Measurements from ENCODE around the gene MBOAT7. TPM values are rescaled to one million over a fixed set of nuclear protein-coding genes. Genes with fewer than 3 reads are reported as not detected.
"Not testable (repeated sequence)": the region's sequence is repeated elsewhere in the genome, so short reads cannot be mapped to it uniquely, and the experiment has no call there.

MBOAT7 gene
- total RNA-seq, 1 experiment from 2014 or later = 109 TPM

DNA sequence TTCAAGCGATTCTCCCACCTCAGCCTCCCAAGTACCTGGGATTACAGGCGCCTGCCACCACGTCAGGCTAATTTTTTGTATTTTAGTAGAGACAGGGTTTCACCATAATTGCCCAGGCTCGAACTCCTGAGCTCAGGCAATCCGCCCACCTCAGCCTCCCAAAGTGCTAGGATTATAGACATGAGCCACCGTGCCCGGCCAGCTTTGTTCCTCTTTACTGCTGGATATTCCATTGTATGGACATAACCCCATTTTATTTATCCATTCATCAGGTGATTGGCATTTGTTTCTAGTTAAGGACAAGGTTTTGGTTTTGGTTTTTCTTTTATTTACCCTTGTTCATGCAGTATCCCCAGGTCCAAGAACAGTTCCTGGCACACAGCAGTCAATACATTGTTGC lies 7.2 kb upstream of the MBOAT7 start (continued):
- TF ChIP-seq GRHL2 (CRISPR knock-in tag; IDR thresholded peaks at IDR 0.05; ENCODE audit: insufficient replicate concordance, severe bottlenecking) = no peak
- TF ChIP-seq EMX1 (CRISPR knock-in tag; IDR thresholded peaks at IDR 0.05) = no peak
- TF ChIP-seq, protein P1, sequence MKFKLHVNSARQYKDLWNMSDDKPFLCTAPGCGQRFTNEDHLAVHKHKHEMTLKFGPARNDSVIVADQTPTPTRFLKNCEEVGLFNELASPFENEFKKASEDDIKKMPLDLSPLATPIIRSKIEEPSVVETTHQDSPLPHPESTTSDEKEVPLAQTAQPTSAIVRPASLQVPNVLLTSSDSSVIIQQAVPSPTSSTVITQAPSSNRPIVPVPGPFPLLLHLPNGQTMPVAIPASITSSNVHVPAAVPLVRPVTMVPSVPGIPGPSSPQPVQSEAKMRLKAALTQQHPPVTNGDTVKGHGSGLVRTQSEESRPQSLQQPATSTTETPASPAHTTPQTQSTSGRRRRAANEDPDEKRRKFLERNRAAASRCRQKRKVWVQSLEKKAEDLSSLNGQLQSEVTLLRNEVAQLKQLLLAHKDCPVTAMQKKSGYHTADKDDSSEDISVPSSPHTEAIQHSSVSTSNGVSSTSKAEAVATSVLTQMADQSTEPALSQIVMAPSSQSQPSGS (CRISPR knock-in tag; IDR thresholded peaks at IDR 0.05; ENCODE audit: borderline replicate concordance, low read depth) = no peak
- TF ChIP-seq ESRRA (CRISPR knock-in tag; IDR thresholded peaks at IDR 0.05; ENCODE audit: borderline replicate concordance) = no peak
- TF ChIP-seq FOXP1 (CRISPR knock-in tag; IDR thresholded peaks at IDR 0.05; ENCODE audit: borderline replicate concordance) = no peak
- TF ChIP-seq, protein P2, sequence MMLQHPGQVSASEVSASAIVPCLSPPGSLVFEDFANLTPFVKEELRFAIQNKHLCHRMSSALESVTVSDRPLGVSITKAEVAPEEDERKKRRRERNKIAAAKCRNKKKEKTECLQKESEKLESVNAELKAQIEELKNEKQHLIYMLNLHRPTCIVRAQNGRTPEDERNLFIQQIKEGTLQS (CRISPR knock-in tag; conservative IDR thresholded peaks at IDR 0.05) = no peak

DNA sequence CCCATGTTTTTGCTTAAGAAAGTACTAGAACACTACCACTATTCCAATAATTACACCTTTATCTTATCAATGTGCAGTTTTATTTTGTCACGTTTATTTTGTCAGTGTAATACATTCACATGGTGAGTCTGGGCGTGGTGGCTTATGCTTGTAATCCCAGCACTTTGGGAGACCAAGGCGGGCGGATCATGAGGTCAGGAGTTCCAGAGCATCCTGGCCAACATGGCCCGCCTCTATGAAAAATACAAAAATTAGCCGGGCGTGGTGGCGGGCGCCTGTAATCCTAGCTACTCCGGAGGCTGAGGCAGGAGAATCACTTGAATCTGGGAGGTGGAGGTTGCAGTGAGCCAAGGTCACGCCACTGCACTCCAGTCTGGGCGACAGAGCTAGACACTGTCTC lies 5.1 kb upstream of the MBOAT7 start:
- H3K9me3 Mint-ChIP-seq; POLR2A ChIA-PET; H3K27me3 Mint-ChIP-seq (ENCODE audit: low read depth); H3K4me3 Mint-ChIP-seq; CTCF ChIA-PET; ATAC-seq; DNase-seq (ENCODE audit: low spot score); H3K27ac Mint-ChIP-seq: not testable (repeated sequence)
- H3K36me3 Mint-ChIP-seq = peaks cover 32% of the 10 kb centered on the region
- H3K4me1 Mint-ChIP-seq = peaks cover 19% of the 10 kb centered on the region

DNA sequence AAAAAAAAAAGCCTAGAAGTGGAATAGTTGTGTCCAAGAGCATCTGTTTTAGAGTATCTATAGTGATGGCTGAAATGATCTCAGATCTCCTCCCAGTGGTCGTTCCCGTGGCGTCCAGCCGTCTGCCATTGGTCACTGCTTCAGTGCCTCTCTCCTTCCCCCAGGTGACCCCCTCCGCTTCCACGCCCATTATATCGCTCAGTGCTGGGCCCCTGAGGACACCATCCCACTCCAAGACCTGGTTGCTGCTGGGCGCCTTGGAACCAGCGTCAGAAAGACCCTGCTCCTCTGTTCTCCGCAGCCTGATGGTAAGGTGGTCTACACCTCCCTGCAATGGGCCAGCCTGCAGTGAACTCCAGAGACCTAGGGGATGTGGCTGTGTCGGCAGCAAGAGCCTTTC lies 3.6 kb upstream of the MBOAT7 start:
- Mint-ChIP-seq H3K36me3 (peaks cover 32% of the 10 kb centered on the region), H3K9me3 (no peaks in the 10 kb centered on the region), H3K4me1 (peaks cover 20% of the 10 kb centered on the region), H3K27me3 (ENCODE audit: low read depth) (peaks cover 3% of the 10 kb centered on the region; the same call in 1 of the 2 replicates), H3K4me3 (peak overlapping the region; percentile 85), H3K27ac (peak overlapping the region; percentile 60)
- CTCF ChIA-PET = interaction anchor here (0.6 to 2.7 kb wide), 4 partner anchors 16 to 1311 kb away, joined by 3 to 11 read pairs (median 5); partner anchors contain the start of gene TMC4
- POLR2A ChIA-PET = interaction anchor here (2.8 kb wide), 1 partner anchor 16 kb away, joined by 21 read pairs; no protein-coding TSS in a partner anchor
- ATAC-seq (no peak), DNase-seq (ENCODE audit: low spot score) (no peak)
- TF ChIP-seq GABPB1 (CRISPR knock-in tag; IDR thresholded peaks at IDR 0.05) = no peak
- TF ChIP-seq SOX15 (CRISPR knock-in tag; IDR thresholded peaks at IDR 0.05) = no peak
- no peak for TF ChIP-seq ZNF219 (CRISPR knock-in tag; IDR thresholded peaks at IDR 0.05; ENCODE audit: borderline replicate concordance)
- no peak for TF ChIP-seq JAZF1 (CRISPR knock-in tag; IDR thresholded peaks at IDR 0.05)

DNA sequence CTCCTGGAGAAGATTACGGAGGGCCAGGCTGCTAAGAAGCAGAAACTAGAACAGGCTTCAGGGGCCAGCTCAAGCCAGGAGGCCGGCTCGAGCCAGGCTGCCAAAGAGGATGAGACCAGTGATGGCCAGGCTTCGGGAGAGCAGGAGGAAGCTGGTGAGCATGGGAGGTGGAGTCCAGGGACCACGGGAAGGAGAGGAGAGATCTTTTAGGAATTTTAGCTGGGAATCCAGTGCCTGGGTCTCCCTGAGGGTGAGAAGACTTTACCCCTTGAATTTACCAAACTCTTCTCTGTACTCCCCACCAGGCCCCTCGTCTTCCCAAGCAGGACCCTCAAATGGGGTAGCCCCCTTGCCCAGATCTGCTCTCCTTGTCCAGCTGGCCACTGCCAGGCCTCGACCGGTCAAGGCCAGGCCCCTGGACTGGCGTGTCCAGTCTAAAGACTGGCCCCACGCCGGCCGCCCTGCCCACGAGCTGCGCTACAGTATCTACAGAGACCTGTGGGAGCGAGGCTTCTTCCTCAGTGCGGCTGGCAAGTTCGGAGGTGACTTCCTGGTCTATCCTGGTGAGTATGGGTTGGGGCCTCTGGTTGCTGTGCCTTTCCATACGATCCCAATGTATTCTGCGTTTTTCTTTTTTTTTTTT lies 2.6 kb upstream of the MBOAT7 start:
- H3K36me3 Mint-ChIP-seq = peaks cover 37% of the 10 kb centered on the region
- peak overlapping the region; percentile 85 for H3K4me3 Mint-ChIP-seq
- H3K27me3 Mint-ChIP-seq (ENCODE audit: low read depth) = peaks cover 3% of the 10 kb centered on the region; the same call in 1 of the 2 replicates
- H3K9me3 Mint-ChIP-seq = no peaks in the 10 kb centered on the region
- CTCF ChIA-PET = interaction anchor here (0.6 to 4.2 kb wide), 12 partner anchors 9 to 1312 kb away, joined by 3 to 84 read pairs (median 4); partner anchors contain the start of gene TMC4
- H3K4me1 Mint-ChIP-seq = peaks cover 31% of the 10 kb centered on the region
- H3K27ac Mint-ChIP-seq = peak overlapping the region; percentile 93
- DNase-seq (ENCODE audit: low spot score) (no peak), ATAC-seq (no peak)
- POLR2A ChIA-PET = interaction anchor here (1.0 to 4.3 kb wide), 7 partner anchors 9 to 106 kb away, joined by 3 to 25 read pairs (median 4); partner anchors contain the start of genes CNOT3, LENG1, RPS9 and TMC4
- TF ChIP-seq, protein P3, sequence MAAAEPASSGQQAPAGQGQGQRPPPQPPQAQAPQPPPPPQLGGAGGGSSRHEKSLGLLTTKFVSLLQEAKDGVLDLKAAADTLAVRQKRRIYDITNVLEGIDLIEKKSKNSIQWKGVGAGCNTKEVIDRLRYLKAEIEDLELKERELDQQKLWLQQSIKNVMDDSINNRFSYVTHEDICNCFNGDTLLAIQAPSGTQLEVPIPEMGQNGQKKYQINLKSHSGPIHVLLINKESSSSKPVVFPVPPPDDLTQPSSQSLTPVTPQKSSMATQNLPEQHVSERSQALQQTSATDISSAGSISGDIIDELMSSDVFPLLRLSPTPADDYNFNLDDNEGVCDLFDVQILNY (CRISPR knock-in tag; IDR thresholded peaks at IDR 0.05) = no peak
- TF ChIP-seq ZNF416 (CRISPR knock-in tag; IDR thresholded peaks at IDR 0.05) (no peak), PRRX2 (CRISPR knock-in tag; IDR thresholded peaks at IDR 0.05) (no peak), TEAD1 (CRISPR knock-in tag; IDR thresholded peaks at IDR 0.05) (no peak), TCF7 (CRISPR knock-in tag; IDR thresholded peaks at IDR 0.05; ENCODE audit: low read depth) (no peak), ZNF138 (CRISPR knock-in tag; conservative IDR thresholded peaks at IDR 0.05) (no peak)
- TF ChIP-seq, protein P4, sequence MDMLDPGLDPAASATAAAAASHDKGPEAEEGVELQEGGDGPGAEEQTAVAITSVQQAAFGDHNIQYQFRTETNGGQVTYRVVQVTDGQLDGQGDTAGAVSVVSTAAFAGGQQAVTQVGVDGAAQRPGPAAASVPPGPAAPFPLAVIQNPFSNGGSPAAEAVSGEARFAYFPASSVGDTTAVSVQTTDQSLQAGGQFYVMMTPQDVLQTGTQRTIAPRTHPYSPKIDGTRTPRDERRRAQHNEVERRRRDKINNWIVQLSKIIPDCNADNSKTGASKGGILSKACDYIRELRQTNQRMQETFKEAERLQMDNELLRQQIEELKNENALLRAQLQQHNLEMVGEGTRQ (CRISPR knock-in tag; IDR thresholded peaks at IDR 0.05) = no peak
- TF ChIP-seq, protein P5, sequence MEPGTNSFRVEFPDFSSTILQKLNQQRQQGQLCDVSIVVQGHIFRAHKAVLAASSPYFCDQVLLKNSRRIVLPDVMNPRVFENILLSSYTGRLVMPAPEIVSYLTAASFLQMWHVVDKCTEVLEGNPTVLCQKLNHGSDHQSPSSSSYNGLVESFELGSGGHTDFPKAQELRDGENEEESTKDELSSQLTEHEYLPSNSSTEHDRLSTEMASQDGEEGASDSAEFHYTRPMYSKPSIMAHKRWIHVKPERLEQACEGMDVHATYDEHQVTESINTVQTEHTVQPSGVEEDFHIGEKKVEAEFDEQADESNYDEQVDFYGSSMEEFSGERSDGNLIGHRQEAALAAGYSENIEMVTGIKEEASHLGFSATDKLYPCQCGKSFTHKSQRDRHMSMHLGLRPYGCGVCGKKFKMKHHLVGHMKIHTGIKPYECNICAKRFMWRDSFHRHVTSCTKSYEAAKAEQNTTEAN (CRISPR knock-in tag; IDR thresholded peaks at IDR 0.05) = no peak
- TF ChIP-seq, protein P2 (CRISPR knock-in tag; conservative IDR thresholded peaks at IDR 0.05) = no peak
- TF ChIP-seq, protein P6, sequence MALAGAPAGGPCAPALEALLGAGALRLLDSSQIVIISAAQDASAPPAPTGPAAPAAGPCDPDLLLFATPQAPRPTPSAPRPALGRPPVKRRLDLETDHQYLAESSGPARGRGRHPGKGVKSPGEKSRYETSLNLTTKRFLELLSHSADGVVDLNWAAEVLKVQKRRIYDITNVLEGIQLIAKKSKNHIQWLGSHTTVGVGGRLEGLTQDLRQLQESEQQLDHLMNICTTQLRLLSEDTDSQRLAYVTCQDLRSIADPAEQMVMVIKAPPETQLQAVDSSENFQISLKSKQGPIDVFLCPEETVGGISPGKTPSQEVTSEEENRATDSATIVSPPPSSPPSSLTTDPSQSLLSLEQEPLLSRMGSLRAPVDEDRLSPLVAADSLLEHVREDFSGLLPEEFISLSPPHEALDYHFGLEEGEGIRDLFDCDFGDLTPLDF (CRISPR knock-in tag; IDR thresholded peaks at IDR 0.05) = no peak
- TF ChIP-seq, protein P7, sequence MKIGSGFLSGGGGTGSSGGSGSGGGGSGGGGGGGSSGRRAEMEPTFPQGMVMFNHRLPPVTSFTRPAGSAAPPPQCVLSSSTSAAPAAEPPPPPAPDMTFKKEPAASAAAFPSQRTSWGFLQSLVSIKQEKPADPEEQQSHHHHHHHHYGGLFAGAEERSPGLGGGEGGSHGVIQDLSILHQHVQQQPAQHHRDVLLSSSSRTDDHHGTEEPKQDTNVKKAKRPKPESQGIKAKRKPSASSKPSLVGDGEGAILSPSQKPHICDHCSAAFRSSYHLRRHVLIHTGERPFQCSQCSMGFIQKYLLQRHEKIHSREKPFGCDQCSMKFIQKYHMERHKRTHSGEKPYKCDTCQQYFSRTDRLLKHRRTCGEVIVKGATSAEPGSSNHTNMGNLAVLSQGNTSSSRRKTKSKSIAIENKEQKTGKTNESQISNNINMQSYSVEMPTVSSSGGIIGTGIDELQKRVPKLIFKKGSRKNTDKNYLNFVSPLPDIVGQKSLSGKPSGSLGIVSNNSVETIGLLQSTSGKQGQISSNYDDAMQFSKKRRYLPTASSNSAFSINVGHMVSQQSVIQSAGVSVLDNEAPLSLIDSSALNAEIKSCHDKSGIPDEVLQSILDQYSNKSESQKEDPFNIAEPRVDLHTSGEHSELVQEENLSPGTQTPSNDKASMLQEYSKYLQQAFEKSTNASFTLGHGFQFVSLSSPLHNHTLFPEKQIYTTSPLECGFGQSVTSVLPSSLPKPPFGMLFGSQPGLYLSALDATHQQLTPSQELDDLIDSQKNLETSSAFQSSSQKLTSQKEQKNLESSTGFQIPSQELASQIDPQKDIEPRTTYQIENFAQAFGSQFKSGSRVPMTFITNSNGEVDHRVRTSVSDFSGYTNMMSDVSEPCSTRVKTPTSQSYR (CRISPR knock-in tag; IDR thresholded peaks at IDR 0.05) = no peak

All from WTC11 (cell line).